NT2/D1 (cell line): Measurements from ENCODE around the gene VDAC1.

ENCODE experiments used
- YY1 ChIP-seq: IDR thresholded peaks from 2 replicates; pipeline ENCODE4 v1.6.1; 2011; ENCODE audit not compliant: insufficient read length, insufficient read depth
- ZNF274 ChIP-seq: IDR thresholded peaks from 2 replicates; pipeline ENCODE4 v1.6.1; 2011; ENCODE audit warnings: mild to moderate bottlenecking, low read depth, low read length

DNA sequence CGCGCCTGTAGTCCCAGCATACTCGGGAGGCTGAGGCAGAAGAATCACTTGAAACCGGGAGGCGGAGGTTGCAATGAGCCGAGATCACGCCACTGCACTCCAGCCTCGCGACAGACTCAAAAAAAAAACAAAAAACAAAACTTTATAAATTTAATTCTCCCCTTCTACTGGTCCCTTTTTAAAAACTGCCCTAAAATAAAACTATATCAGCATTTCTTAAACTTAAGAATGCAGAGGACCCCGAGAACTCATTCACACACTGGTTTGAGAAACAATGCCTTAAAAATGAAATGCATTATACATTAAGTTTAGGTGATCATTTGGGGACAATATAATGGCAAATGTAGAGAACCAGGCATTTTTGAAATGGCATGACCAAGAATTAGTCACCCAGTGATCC is 38.7 kb downstream of the VDAC1 start:
- TF ChIP-seq ZNF274 (no peak), YY1 (no peak)
